ENCODE data around the gene NUDC. TPM values are rescaled to one million over a fixed set of nuclear protein-coding genes. Genes with fewer than 3 reads are reported as not detected.

NUDC gene
- total and polyA plus RNA-seq, 2 of the 4 experiments (the other 2 are of a cell fraction), result 34.8 to 89.8 TPM

DNA sequence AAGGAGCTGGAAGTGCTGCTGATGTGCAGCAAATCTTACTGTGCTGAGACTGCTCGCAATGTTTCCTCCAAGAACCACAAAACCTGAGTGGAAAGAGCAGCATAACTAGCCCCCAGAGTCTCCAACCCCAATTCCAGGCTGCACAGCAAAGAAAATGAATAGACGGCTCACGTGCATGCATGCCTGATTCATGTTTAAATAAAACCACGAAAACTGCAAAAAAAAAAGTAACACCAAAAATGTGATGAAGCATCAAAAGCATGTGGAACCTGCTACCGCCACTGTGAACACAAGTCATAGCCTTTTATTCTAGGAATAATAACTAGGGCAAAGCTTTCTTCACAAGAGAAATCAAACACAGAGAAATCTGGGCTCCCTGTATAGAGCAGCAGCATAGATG, 62.3 kb downstream of the NUDC start:
- H3K36me3 ChIP-seq (ENCODE audit: control insufficient read depth, insufficient read depth, low read length), result no peaks in the 10 kb centered on the region
- no peak overlapping the region for H3K27ac ChIP-seq (ENCODE audit: insufficient read depth, low read length)
- no peak overlapping the region; a peak in 1 of 4 replicates for H4K8ac ChIP-seq (ENCODE audit: low read depth in 2 of 2, low read length in 2 of 2)
- H3K4me2 ChIP-seq (ENCODE audit: low read depth, low read length), result no peak overlapping the region
- no peak overlapping the region; the same call in 1 of the 2 replicates for H2AK5ac ChIP-seq (ENCODE audit: low read depth, low read length)
- no peak overlapping the region for H3K56ac ChIP-seq (ENCODE audit: extremely low read depth, insufficient read depth, low read length)
- no peaks in the 10 kb centered on the region for H4K20me1 ChIP-seq (ENCODE audit: insufficient read depth, low read length)
- no peaks in the 10 kb centered on the region for H3K9me3 ChIP-seq (ENCODE audit: control insufficient read depth, insufficient read depth, low read length)
- ATAC-seq (ENCODE audit: low read depth), result peak; percentile 17; the same call in 1 of the 2 replicates
- H3K9me1 ChIP-seq (ENCODE audit: insufficient read depth, low read length), result no peaks in the 10 kb centered on the region; the same call in 1 of the 2 replicates
- no peak for TF ChIP-seq RFX5 (IDR thresholded peaks at IDR 0.05; ENCODE audit: low read depth, low read length)
- TF ChIP-seq BHLHE40 (IDR thresholded peaks at IDR 0.05; ENCODE audit: low read depth, low read length), result peak; percentile 97
- no peak overlapping the region for H2BK5ac ChIP-seq (ENCODE audit: low read depth, low read length, poor library complexity, severe bottlenecking)
- no peak overlapping the region for H3K18ac ChIP-seq (ENCODE audit: low read depth, low read length)
- POLR2A ChIA-PET (ENCODE audit: unreplicated experiment), result no interaction called here
- BruUV-seq (replicated peaks), result no TSS peak
- dilution Hi-C loops (cut with HindIII; ENCODE audit: low sequenced_read_pairs, unreplicated experiment) (no loop called here), intact Hi-C loops (cut with micrococcal nuclease) (no loop called here), in situ Hi-C loops (cut with MboI; ENCODE audit: low sequenced_read_pairs) (no loop called here)
- H3K27me3 ChIP-seq (ENCODE audit: control insufficient read depth, insufficient read depth, low read length), result no peaks in the 10 kb centered on the region
- no peak overlapping the region for H3K9ac ChIP-seq (ENCODE audit: low read depth, low read length)
- DNase-seq, result peak; percentile 44
- no peak overlapping the region for H4K91ac ChIP-seq (ENCODE audit: insufficient read depth, low read depth, low read length)
- H3K4me3 ChIP-seq (ENCODE audit: insufficient read depth, low read depth, low read length), result no peak overlapping the region
- H3K23ac ChIP-seq (ENCODE audit: low read depth, low read length), result 0 out of 2 replicates have a peak overlapping the region, but pooled peaks have one; percentile 15
- no peak overlapping the region for H2BK20ac ChIP-seq (ENCODE audit: low read depth, low read length)
- CTCF ChIA-PET, result no interaction called here
- H3K14ac ChIP-seq (replicated peaks; ENCODE audit: low read depth, low read length), result no peak overlapping the region
- no CpG with 5 or more reads among the region's 5 CpGs for WGBS, 2 experiments (ENCODE audit: extremely low coverage in 2 of 2, insufficient read length in 1 of 2)
- no peak overlapping the region for H3K4ac ChIP-seq (ENCODE audit: low read depth, low read length)
- no peak overlapping the region for H2BK120ac ChIP-seq (ENCODE audit: low read depth, low read length)
- peak overlapping the region; percentile 35 for H2AFZ ChIP-seq (replicated peaks; ENCODE audit: low read length, poor library complexity)
- no peak overlapping the region for H2BK15ac ChIP-seq (ENCODE audit: low read depth, low read length)
- H3K79me1 ChIP-seq (ENCODE audit: low read depth in 1 of 2, low read length in 2 of 2), result no peaks in the 10 kb centered on the region
- no peak overlapping the region for H4K5ac ChIP-seq (ENCODE audit: low read depth, low read length)
- H2AK9ac ChIP-seq (replicated peaks; ENCODE audit: low read depth, low read length, poor library complexity), result no peak overlapping the region
- H3K4me1 ChIP-seq (ENCODE audit: control insufficient read depth, insufficient read depth, low read length), result 0 out of 2 replicates have a peak, but pooled peaks cover 2% of the 10 kb centered on the region

All from IMR-90 (cell line).